GM12872 (cell line): ENCODE results near the gene PDE11A.

Source experiments
- TF ChIP-seq, protein P1 (sequence below): IDR thresholded peaks from 3 replicates; pipeline ENCODE4 v1.5.1; 2011; ENCODE audit warnings: low read depth, mild to moderate bottlenecking, low read length, moderate library complexity; ENCODE audit not compliant: insufficient read depth

The PDE11A gene

DNA sequence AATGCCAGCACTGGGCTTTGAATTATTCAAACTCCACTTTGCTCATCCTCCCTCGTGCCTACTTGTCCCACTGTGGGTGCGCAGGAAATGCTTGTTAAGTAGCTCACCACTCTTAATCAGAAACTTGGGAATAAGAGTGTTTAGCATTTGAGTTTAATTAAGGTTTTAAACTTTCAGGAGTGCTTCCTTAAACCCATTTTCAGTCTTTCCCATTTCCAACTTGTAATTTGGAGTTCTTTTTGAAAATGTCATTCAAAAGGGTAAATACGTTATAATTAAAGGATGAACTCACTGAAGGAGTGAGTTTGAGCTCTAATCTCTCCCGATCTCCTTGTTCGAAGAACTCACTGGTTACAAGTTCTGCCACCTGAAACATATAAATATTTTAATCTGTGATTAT is 403.4 kb downstream of the PDE11A start:
- TF ChIP-seq, protein P1, sequence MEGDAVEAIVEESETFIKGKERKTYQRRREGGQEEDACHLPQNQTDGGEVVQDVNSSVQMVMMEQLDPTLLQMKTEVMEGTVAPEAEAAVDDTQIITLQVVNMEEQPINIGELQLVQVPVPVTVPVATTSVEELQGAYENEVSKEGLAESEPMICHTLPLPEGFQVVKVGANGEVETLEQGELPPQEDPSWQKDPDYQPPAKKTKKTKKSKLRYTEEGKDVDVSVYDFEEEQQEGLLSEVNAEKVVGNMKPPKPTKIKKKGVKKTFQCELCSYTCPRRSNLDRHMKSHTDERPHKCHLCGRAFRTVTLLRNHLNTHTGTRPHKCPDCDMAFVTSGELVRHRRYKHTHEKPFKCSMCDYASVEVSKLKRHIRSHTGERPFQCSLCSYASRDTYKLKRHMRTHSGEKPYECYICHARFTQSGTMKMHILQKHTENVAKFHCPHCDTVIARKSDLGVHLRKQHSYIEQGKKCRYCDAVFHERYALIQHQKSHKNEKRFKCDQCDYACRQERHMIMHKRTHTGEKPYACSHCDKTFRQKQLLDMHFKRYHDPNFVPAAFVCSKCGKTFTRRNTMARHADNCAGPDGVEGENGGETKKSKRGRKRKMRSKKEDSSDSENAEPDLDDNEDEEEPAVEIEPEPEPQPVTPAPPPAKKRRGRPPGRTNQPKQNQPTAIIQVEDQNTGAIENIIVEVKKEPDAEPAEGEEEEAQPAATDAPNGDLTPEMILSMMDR = no peak

DNA sequence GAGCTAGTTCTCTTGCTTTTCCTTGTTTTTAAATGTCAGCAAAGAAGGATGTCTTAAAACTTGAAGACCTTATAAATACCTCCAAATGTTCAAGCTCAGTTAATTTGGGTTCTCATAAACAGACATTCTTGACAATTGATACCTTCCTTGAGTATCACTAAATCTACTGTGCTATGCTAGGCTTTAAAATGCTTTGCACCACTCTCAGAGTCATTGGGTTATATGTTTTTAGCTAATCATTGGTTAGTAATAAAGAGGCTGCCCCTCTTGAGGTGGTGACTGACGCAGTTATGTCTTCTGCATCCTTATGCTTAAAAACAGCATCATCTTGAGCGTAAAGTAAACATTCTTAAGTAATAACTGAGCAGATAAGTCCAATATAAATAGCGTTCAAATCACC is 404.0 kb downstream of the PDE11A start:
- TF ChIP-seq, protein P1 = no peak

DNA sequence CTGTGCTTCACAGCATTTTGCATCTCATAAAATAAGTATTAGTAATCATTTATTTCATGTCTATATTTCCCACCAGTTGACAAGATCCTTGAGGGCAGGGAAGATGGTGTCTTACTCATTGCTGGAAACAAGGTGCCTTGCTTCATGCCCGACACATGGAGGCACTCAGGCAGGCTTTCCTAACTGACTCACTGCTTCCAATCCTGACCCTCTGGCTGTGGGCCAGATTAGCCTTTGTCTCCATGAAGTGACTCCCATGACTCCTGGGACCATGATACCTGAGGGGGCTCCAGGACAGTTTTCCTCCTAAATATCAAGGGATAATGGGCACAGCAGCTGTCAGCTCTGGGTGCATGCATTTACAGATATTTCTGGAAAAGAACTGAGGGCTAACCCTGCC is 405.0 kb downstream of the PDE11A start:
- TF ChIP-seq, protein P1 = no peak

DNA sequence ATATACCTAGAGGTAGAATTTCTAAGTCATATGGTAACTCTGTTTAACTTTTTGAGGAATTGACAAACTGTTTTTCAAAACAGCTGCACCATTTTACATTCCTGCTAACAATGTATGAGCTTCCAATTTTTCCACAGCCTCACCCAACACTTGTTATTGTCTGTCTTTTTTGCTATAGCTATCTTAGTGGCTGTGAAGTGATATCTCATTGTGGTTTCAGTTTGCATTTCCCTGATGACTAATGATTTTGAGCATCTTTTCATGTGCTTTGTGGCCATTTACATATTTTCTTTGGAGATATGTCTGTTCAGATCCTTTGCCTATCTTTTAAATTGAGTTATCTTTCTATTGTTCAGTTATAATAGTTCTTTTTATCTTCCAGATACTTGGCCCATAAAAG is 406.2 kb downstream of the PDE11A start:
- TF ChIP-seq, protein P1 = no peak

DNA sequence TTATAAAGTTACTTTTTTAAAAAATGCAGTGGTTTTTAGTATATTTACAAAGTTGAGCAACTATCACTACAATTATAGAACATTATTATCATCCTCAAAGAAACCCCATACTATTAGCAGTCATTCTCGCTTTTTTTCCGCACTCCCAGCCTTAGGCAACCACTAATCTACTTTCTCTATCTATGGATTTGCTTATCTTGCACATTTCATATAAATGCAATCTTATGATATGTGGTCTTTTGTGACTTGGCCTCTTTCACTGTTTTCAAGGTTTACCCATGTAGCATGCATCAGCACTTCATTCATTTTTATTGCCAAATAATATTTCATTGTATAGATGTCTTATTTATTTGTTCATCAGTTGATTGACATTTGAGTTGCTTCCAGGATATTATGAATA is 406.6 kb downstream of the PDE11A start:
- TF ChIP-seq, protein P1 = no peak

DNA sequence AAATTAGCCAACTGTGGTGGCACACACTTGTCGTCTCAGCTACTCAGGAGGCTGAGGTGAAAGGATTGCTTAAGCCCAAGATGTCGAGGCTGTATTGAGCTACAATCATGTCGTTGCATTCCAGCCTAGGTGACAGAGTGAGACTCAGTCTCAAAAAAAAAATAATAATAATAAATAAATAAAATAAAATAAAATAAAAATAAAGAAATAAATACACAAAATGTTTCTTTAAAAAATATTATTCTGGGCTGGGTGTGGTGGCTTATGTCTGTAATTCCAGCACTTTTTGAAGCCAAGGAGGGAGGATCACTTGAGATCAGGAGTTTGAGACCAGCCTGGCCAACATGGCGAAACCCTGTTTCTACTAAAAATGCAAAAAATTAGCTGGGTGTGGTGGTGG is 407.2 kb downstream of the PDE11A start:
- TF ChIP-seq, protein P1 = no peak

DNA sequence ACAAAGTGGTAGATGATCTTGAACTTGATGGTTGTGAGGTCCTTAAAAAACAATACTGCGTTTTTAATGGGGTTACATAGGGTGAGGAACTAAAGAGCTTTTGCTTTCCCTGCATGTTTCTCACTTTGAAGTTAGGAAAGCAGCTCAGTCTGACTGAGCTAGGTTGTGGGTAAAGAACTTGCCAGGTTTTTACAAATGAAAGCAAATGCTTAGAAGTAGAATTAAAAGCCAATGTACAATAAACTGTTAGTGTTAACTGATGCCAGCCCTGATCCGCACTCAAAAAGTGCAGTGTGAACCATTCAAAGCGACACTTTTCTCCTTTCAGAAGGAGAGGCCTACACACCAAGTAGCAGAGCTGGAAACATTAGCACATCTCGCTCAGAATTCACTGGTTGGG is 409.7 kb downstream of the PDE11A start:
- TF ChIP-seq, protein P1 = no peak

DNA sequence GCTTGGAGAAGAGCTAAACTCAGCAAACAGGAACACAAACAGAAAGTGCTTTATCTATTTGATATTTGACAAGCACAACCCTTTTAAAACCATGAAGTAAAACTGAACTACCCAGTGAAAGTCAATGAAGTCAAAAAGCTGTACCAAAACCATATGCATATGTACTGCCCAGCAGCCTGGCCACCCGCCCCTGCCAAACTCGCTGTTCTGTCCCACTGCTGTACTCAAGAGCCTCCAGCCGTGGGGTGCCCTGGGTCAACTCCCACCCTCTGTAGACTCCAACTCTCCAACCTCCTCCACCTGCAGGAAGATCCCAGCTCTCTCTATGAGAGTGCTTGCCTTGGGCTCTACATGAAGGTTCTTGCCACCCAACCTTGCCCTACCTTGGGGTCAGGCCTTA is 411.8 kb downstream of the PDE11A start:
- TF ChIP-seq, protein P1 = no peak
